GM12878 (cell line): ENCODE data around the gene FCHSD2.
"Not testable (repeated sequence)": the region's sequence is repeated elsewhere in the genome, so short reads cannot be mapped to it uniquely, and the experiment has no call there.

Source experiments
- CREM ChIP-seq: IDR thresholded peaks from 2 replicates; pipeline ENCODE4 v1.6.1; 2014; ENCODE audit warnings: antibody characterized with exemption, low read depth
- GABPA ChIP-seq: IDR thresholded peaks from 2 replicates; pipeline ENCODE4 v1.6.1; 2014; ENCODE audit warnings: antibody characterized with exemption, low read depth, mild to moderate bottlenecking, inconsistent platforms
- NFYB ChIP-seq: IDR thresholded peaks from 2 replicates; pipeline ENCODE4 v1.6.1; 2011; ENCODE audit warnings: low read depth, mild to moderate bottlenecking, low read length, improper control_type of control experiment, moderate library complexity; ENCODE audit not compliant: insufficient read depth
- PKNOX1 ChIP-seq: fragments of 450-650 bp; IDR thresholded peaks from 2 replicates; pipeline ENCODE4 v1.6.1; 2016; ENCODE audit warnings: mild to moderate bottlenecking
- TAF1 ChIP-seq: IDR thresholded peaks from 2 replicates; pipeline ENCODE4 v1.6.1; 2011; ENCODE audit warnings: mild to moderate bottlenecking, low read depth, low read length, borderline replicate concordance

GRCh38 chr11:72977782-72978181, 164.3 kb downstream of the FCHSD2 start:
- TF ChIP-seq CREM, NFYB, TAF1, PKNOX1, GABPA: not testable (repeated sequence)
